ENCODE data around the gene DENND1A. TPM values are rescaled to one million over a fixed set of nuclear protein-coding genes. Genes with fewer than 3 reads are reported as not detected.

The DENND1A gene
- total and polyA plus RNA-seq, 2 experiments from 2014 or later, result 13.1 to 28.7 TPM

DNA sequence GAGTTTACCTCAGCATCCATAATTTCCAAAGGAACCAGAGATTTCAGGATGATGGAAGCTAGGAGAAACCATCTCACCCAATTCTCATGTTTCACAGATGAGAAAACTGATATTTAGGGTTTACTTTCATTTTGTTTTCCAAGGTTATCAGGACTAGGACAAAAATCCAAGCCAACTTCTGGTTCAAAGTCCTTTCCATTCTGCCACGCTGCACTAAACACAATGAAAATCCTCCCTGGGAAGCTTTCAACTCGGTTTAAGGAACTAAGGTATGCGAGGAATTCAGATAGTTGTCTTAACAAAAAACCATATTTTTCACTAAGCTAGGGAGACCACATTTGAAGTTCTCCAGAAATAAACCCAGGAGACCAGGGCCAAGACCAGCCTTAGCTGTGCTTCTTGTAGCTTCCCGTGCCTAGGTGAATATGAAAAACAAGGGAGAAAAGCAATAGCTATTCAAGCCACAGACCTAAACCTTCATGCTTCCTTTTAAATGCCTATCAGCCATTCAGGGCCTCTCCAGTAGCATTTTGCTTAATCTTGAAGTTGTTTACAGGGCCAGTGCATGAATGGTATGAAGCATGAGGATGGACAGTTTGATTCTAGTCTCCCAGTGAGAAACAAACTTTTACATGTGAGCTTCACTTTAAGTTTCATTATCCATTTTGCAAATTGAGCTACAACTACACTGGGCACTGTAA, 167.9 kb downstream of the DENND1A start (continued):
- TF ChIP-seq, protein P1, sequence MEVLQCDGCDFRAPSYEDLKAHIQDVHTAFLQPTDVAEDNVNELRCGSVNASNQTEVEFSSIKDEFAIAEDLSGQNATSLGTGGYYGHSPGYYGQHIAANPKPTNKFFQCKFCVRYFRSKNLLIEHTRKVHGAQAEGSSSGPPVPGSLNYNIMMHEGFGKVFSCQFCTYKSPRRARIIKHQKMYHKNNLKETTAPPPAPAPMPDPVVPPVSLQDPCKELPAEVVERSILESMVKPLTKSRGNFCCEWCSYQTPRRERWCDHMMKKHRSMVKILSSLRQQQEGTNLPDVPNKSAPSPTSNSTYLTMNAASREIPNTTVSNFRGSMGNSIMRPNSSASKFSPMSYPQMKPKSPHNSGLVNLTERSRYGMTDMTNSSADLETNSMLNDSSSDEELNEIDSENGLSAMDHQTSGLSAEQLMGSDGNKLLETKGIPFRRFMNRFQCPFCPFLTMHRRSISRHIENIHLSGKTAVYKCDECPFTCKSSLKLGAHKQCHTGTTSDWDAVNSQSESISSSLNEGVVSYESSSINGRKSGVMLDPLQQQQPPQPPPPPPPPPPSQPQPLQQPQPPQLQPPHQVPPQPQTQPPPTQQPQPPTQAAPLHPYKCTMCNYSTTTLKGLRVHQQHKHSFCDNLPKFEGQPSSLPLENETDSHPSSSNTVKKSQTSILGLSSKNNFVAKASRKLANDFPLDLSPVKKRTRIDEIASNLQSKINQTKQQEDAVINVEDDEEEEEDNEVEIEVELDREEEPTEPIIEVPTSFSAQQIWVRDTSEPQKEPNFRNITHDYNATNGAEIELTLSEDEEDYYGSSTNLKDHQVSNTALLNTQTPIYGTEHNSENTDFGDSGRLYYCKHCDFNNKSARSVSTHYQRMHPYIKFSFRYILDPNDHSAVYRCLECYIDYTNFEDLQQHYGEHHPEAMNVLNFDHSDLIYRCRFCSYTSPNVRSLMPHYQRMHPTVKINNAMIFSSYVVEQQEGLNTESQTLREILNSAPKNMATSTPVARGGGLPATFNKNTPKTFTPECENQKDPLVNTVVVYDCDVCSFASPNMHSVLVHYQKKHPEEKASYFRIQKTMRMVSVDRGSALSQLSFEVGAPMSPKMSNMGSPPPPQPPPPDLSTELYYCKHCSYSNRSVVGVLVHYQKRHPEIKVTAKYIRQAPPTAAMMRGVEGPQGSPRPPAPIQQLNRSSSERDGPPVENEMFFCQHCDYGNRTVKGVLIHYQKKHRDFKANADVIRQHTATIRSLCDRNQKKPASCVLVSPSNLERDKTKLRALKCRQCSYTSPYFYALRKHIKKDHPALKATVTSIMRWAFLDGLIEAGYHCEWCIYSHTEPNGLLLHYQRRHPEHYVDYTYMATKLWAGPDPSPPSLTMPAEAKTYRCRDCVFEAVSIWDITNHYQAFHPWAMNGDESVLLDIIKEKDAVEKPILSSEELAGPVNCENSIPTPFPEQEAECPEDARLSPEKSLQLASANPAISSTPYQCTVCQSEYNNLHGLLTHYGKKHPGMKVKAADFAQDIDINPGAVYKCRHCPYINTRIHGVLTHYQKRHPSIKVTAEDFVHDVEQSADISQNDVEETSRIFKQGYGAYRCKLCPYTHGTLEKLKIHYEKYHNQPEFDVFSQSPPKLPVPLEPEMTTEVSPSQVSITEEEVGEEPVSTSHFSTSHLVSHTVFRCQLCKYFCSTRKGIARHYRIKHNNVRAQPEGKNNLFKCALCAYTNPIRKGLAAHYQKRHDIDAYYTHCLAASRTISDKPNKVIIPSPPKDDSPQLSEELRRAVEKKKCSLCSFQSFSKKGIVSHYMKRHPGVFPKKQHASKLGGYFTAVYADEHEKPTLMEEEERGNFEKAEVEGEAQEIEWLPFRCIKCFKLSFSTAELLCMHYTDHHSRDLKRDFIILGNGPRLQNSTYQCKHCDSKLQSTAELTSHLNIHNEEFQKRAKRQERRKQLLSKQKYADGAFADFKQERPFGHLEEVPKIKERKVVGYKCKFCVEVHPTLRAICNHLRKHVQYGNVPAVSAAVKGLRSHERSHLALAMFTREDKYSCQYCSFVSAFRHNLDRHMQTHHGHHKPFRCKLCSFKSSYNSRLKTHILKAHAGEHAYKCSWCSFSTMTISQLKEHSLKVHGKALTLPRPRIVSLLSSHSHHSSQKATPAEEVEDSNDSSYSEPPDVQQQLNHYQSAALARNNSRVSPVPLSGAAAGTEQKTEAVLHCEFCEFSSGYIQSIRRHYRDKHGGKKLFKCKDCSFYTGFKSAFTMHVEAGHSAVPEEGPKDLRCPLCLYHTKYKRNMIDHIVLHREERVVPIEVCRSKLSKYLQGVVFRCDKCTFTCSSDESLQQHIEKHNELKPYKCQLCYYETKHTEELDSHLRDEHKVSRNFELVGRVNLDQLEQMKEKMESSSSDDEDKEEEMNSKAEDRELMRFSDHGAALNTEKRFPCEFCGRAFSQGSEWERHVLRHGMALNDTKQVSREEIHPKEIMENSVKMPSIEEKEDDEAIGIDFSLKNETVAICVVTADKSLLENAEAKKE (CRISPR knock-in tag; IDR thresholded peaks at IDR 0.05), result peak; percentile 1; the same call in 1 of the 2 replicates
- no peak for TF ChIP-seq EZH2phosphoT487 (IDR thresholded peaks at IDR 0.05; ENCODE audit: unreplicated experiment)

DNA sequence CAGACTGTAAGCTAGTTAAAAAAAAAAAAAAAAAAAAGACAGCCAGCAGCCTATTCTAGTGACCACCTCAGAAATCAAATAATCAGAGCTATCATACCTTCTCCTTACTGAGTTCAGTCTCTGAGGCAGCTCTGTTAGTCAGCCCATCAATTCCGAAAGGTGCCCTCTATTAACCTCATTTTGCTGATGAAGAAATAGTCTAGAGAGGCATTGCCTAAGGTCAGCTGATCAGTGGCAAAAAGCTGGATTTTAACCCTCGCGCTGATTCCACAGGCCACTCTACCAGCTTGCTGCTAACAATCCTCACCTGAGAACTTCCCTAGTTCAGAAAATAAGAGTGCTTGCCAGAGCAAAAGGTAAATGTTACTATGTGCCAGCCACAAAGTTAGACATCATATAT, 172.0 kb downstream of the DENND1A start:
- H3K4me1 ChIP-seq (ENCODE audit: insufficient read depth), result peaks cover 25% of the 10 kb centered on the region
- no peaks in the 10 kb centered on the region for H4K20me1 ChIP-seq (replicated peaks; ENCODE audit: insufficient read depth)
- H2AFZ ChIP-seq, result no peak overlapping the region
- H3K4me3 Mint-ChIP-seq, result no peak overlapping the region
- no peaks in the 10 kb centered on the region for H3K9me2 ChIP-seq (ENCODE audit: insufficient read depth)
- H3K4me1 Mint-ChIP-seq, result peaks cover 18% of the 10 kb centered on the region
- no peaks in the 10 kb centered on the region for H3K27me3 ChIP-seq (ENCODE audit: insufficient read depth)
- no peaks in the 10 kb centered on the region for H3F3A ChIP-seq (replicated peaks; ENCODE audit: low read depth)
- H3K4me3 ChIP-seq, result no peak overlapping the region
- no peak overlapping the region for H3K27ac Mint-ChIP-seq
- ATAC-seq (no peak), DNase-seq (ENCODE audit: low spot score) (no peak)
- H3K36me3 ChIP-seq (ENCODE audit: insufficient read depth), result no peaks in the 10 kb centered on the region
- no peak overlapping the region for H3K4me2 ChIP-seq
- H3K36me3 Mint-ChIP-seq (ENCODE audit: low read depth), result no peaks in the 10 kb centered on the region
- H3K79me2 ChIP-seq (replicated peaks; ENCODE audit: insufficient read depth), result no peaks in the 10 kb centered on the region
- no peaks in the 10 kb centered on the region for H3K9me3 Mint-ChIP-seq
- no peak overlapping the region for H3K27ac ChIP-seq (ENCODE audit: low read depth)
- peaks cover 5% of the 10 kb centered on the region for H3K27me3 Mint-ChIP-seq (ENCODE audit: insufficient read depth, low read depth, poor library complexity)
- TF ChIP-seq STAT1 (IDR thresholded peaks at IDR 0.05; ENCODE audit: unreplicated experiment) (no peak), EZH2 (IDR thresholded peaks at IDR 0.05; ENCODE audit: low read depth, unreplicated experiment) (no peak), NANOG (IDR thresholded peaks at IDR 0.05; ENCODE audit: borderline replicate concordance) (no peak), CREB1 (CRISPR knock-in tag; IDR thresholded peaks at IDR 0.05; ENCODE audit: low read depth) (no peak), ZNF331 (CRISPR knock-in tag; IDR thresholded peaks at IDR 0.05; ENCODE audit: low read depth) (no peak)
- TF ChIP-seq, protein P2, sequence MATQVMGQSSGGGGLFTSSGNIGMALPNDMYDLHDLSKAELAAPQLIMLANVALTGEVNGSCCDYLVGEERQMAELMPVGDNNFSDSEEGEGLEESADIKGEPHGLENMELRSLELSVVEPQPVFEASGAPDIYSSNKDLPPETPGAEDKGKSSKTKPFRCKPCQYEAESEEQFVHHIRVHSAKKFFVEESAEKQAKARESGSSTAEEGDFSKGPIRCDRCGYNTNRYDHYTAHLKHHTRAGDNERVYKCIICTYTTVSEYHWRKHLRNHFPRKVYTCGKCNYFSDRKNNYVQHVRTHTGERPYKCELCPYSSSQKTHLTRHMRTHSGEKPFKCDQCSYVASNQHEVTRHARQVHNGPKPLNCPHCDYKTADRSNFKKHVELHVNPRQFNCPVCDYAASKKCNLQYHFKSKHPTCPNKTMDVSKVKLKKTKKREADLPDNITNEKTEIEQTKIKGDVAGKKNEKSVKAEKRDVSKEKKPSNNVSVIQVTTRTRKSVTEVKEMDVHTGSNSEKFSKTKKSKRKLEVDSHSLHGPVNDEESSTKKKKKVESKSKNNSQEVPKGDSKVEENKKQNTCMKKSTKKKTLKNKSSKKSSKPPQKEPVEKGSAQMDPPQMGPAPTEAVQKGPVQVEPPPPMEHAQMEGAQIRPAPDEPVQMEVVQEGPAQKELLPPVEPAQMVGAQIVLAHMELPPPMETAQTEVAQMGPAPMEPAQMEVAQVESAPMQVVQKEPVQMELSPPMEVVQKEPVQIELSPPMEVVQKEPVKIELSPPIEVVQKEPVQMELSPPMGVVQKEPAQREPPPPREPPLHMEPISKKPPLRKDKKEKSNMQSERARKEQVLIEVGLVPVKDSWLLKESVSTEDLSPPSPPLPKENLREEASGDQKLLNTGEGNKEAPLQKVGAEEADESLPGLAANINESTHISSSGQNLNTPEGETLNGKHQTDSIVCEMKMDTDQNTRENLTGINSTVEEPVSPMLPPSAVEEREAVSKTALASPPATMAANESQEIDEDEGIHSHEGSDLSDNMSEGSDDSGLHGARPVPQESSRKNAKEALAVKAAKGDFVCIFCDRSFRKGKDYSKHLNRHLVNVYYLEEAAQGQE (IDR thresholded peaks at IDR 0.05; ENCODE audit: unreplicated experiment), result no peak
